ENCODE data around the gene OPTC. TPM values are rescaled to one million over a fixed set of nuclear protein-coding genes. Genes with fewer than 3 reads are reported as not detected.

Gene OPTC
- total and polyA plus RNA-seq, 2 of the 8 experiments (the other 6 are each of a cell fraction or from before 2014, with no cell fraction given), result 1.1 to 4.0 TPM

DNA sequence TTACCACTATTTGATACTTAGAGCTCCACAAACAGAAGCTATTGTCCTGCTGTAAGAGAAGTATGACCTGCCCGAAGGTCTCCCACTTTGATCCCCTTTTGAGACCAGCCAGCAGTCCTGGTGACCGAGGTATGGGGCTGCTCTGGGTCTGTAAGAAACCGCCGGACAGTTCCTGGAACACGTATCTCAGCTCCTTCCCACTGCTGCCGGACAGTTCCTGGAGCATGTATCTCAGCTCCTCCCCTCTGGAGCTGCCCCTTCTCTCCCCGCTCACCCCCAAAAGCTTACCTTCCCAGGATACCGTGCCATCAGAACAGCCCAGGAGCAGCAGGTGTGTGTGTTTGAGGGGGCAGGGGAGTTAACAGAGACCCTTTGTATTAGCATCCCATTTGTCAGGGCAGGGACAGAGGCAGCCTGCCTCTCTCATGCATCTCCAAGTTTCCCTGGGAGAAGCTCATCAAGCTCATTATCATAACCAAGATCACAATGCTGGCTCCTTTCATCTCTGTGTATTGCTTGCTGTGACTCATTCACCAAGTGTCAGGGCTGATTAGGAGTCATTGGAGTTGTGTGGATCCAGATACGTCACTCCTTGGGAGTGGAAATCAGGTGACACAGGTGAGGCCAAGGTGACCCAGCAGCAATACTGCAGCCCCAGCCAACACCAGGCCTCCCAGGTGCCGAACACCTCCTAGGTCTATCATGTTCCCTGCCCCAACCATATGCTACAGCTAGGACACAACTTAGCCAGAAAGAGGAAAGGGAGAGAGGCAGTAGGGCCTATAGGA lies 25.3 kb downstream of the OPTC start (continued):
- TF ChIP-seq PHF8 (conservative IDR thresholded peaks at IDR 0.05; ENCODE audit: low read depth, low read length) (no peak), KDM4A (IDR thresholded peaks at IDR 0.05; ENCODE audit: low read depth, low read length, severe bottlenecking) (no peak), CBX8 (IDR thresholded peaks at IDR 0.05; ENCODE audit: borderline replicate concordance, low read depth, low read length) (no peak), GABPA (IDR thresholded peaks at IDR 0.05; ENCODE audit: borderline replicate concordance, insufficient read depth, low read length) (no peak), SIX5 (IDR thresholded peaks at IDR 0.05; ENCODE audit: low read depth, low read length) (no peak), TAF7 (optimal IDR thresholded peaks at IDR 0.05; ENCODE audit: borderline replicate concordance, low read depth, low read length) (no peak)
- TF ChIP-seq, protein P1, sequence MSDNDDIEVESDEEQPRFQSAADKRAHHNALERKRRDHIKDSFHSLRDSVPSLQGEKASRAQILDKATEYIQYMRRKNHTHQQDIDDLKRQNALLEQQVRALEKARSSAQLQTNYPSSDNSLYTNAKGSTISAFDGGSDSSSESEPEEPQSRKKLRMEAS (IDR thresholded peaks at IDR 0.05), result no peak
- TF ChIP-seq, protein P2, sequence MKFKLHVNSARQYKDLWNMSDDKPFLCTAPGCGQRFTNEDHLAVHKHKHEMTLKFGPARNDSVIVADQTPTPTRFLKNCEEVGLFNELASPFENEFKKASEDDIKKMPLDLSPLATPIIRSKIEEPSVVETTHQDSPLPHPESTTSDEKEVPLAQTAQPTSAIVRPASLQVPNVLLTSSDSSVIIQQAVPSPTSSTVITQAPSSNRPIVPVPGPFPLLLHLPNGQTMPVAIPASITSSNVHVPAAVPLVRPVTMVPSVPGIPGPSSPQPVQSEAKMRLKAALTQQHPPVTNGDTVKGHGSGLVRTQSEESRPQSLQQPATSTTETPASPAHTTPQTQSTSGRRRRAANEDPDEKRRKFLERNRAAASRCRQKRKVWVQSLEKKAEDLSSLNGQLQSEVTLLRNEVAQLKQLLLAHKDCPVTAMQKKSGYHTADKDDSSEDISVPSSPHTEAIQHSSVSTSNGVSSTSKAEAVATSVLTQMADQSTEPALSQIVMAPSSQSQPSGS (IDR thresholded peaks at IDR 0.05; ENCODE audit: low read length), result peak; percentile 95
